GM23338 (cell line): ENCODE results near the gene SERPINB13. TPM values are rescaled to one million over a fixed set of nuclear protein-coding genes. Genes with fewer than 3 reads are reported as not detected.

Experiments
- ATAC-seq: fragments of 200-7000 bp; cut with Tn5 transposase; 3 replicates; pipeline ENCODE4 v1.9.1; 2020
- DNase-seq: peaks from one replicate; pipeline ENCODE4 v3.0.0-alpha.2; 2015; ENCODE audit warnings: low spot score
- H2AFZ ChIP-seq: fragments of 200-600 bp; sonication (generic); 2 replicates; pipeline ENCODE4 v1.8.0; 2016; ENCODE audit warnings: antibody characterized with exemption, mild to moderate bottlenecking, moderate library complexity
- H3F3A ChIP-seq: fragments of 200-600 bp; sonication (generic); replicated peaks from 2 replicates; pipeline ENCODE4 v1.8.0; 2017; ENCODE audit warnings: antibody characterized with exemption, mixed run types, low read depth
- H3K27ac ChIP-seq: fragments of 200-600 bp; sonication (generic); 2 replicates; pipeline ENCODE4 v1.6.1; 2016; ENCODE audit warnings: low read depth
- H3K27me3 ChIP-seq: fragments of 200-600 bp; sonication (generic); 2 replicates; pipeline ENCODE4 v1.8.0; 2016; ENCODE audit warnings: mild to moderate bottlenecking, mixed run types, moderate library complexity; ENCODE audit not compliant: insufficient read depth
- H3K36me3 ChIP-seq: fragments of 200-600 bp; sonication (generic); 2 replicates; pipeline ENCODE4 v1.8.0; 2016; ENCODE audit warnings: mild to moderate bottlenecking; ENCODE audit not compliant: insufficient read depth
- H3K4me1 ChIP-seq: fragments of 200-600 bp; sonication (generic); 2 replicates; pipeline ENCODE4 v1.8.0; 2016; ENCODE audit warnings: mild to moderate bottlenecking, moderate library complexity; ENCODE audit not compliant: insufficient read depth
- H3K4me2 ChIP-seq: fragments of 200-600 bp; sonication (generic); 2 replicates; pipeline ENCODE4 v1.7.1; 2017; ENCODE audit warnings: mixed run types
- H3K4me3 ChIP-seq: fragments of 200-600 bp; sonication (generic); 2 replicates; pipeline ENCODE4 v1.6.1; 2016; ENCODE audit warnings: mixed run types
- H3K79me2 ChIP-seq: fragments of 200-600 bp; sonication (generic); replicated peaks from 2 replicates; pipeline ENCODE4 v1.8.0; 2017; ENCODE audit warnings: mild to moderate bottlenecking; ENCODE audit not compliant: insufficient read depth
- H3K9me2 ChIP-seq: fragments of 200-600 bp; sonication (generic); 2 replicates; pipeline ENCODE4 v1.8.0; 2017; ENCODE audit not compliant: insufficient read depth
- H4K20me1 ChIP-seq: fragments of 200-600 bp; sonication (generic); replicated peaks from 2 replicates; pipeline ENCODE4 v1.8.0; 2017; ENCODE audit warnings: mild to moderate bottlenecking; ENCODE audit not compliant: insufficient read depth
- H3K27ac Mint-ChIP-seq: 2 replicates; pipeline ENCODE4 v1.8.0; 2020; ENCODE audit warnings: inconsistent platforms, mild to moderate bottlenecking, moderate library complexity, mixed read lengths
- H3K27me3 Mint-ChIP-seq: 3 replicates; pipeline ENCODE4 v1.8.0; 2022; ENCODE audit warnings: low read depth, mild to moderate bottlenecking, moderate library complexity, mixed read lengths, inconsistent platforms; ENCODE audit not compliant: insufficient read depth, poor library complexity
- H3K36me3 Mint-ChIP-seq: 3 replicates; pipeline ENCODE4 v1.8.0; 2021; ENCODE audit warnings: low read depth, mild to moderate bottlenecking, inconsistent platforms, moderate library complexity, mixed read lengths
- H3K4me1 Mint-ChIP-seq: 3 replicates; pipeline ENCODE4 v1.8.0; 2020; ENCODE audit warnings: mild to moderate bottlenecking, inconsistent platforms, mixed read lengths
- H3K4me3 Mint-ChIP-seq: 3 replicates; pipeline ENCODE4 v1.8.0; 2021; ENCODE audit warnings: moderate library complexity, mild to moderate bottlenecking, inconsistent platforms, mixed read lengths
- H3K9me3 Mint-ChIP-seq: 3 replicates; pipeline ENCODE4 v1.8.0; 2020; ENCODE audit warnings: moderate library complexity, mild to moderate bottlenecking, inconsistent platforms, mixed read lengths
- CREB1 ChIP-seq: fragments of 250-450 bp; sonication (Bioruptor Pico); IDR thresholded peaks from 2 replicates; pipeline ENCODE4 v1.5.0; 2020; ENCODE audit warnings: low read depth, mild to moderate bottlenecking, moderate library complexity
- EZH2 ChIP-seq: fragments of 200-600 bp; sonication (generic); IDR thresholded peaks from one replicate; pipeline ENCODE4 v1.8.0; 2017; ENCODE audit warnings: antibody characterized with exemption, mild to moderate bottlenecking, low read depth; ENCODE audit not compliant: unreplicated experiment
- EZH2phosphoT487 ChIP-seq: fragments of 200-600 bp; sonication (generic); IDR thresholded peaks from one replicate; pipeline ENCODE4 v1.8.1; 2018; ENCODE audit warnings: antibody characterized with exemption; ENCODE audit not compliant: unreplicated experiment
- JUNB ChIP-seq: IDR thresholded peaks from one replicate; pipeline ENCODE4 v1.6.1; 2016; ENCODE audit warnings: antibody characterized with exemption; ENCODE audit not compliant: unreplicated experiment
- POLR2AphosphoS5 ChIP-seq: IDR thresholded peaks from 2 replicates; pipeline ENCODE4 v1.6.1; 2016; ENCODE audit warnings: antibody characterized with exemption, low read depth
- STAT1 ChIP-seq: IDR thresholded peaks from one replicate; pipeline ENCODE4 v1.6.1; 2016; ENCODE audit warnings: antibody characterized with exemption; ENCODE audit not compliant: unreplicated experiment
- ZNF114 ChIP-seq: fragments of 250-450 bp; sonication (Bioruptor Pico); IDR thresholded peaks from 2 replicates; pipeline ENCODE4 v1.5.0; 2020; ENCODE audit warnings: mild to moderate bottlenecking, moderate library complexity
- polyA plus RNA-seq: library from polyadenylated mRNA; unstranded; fragments of >200 nt; fragmentation: Nextera tagmentation; extraction: Ambion mirVana; gene quantifications from 2 replicates; pipeline ENCODE4 v1.2.1, GENCODE V29; 2016
- total RNA-seq: library from RNA; depleted of rRNA; stranded (reverse); fragments of >200 nt; shearing (Covaris generic); gene quantifications from 2 replicates; pipeline ENCODE4 v1.2.3, GENCODE V29; 2014
- TF ChIP-seq, protein P1 (sequence below): IDR thresholded peaks from 2 replicates; pipeline ENCODE4 v1.6.1; 2016; ENCODE audit warnings: antibody characterized with exemption
- TF ChIP-seq, protein P2 (sequence below), 2 experiments: fragments of 200-600 bp in 1 of 2; sonication (generic) in 1 of 2; conservative IDR thresholded peaks; 2 replicates each; pipeline versions ENCODE4 v1.5.1 to v1.6.1; 2016 to 2017; ENCODE audit warnings: antibody characterized with exemption in 2 of 2, low read depth in 2 of 2, mild to moderate bottlenecking in 2 of 2, moderate library complexity in 1 of 2
- TF ChIP-seq, protein P3 (sequence below): IDR thresholded peaks from one replicate; pipeline ENCODE4 v1.6.1; 2018; ENCODE audit warnings: antibody characterized with exemption; ENCODE audit not compliant: unreplicated experiment
- TF ChIP-seq, protein P4 (sequence below): fragments of 250-450 bp; sonication (Bioruptor Pico); IDR thresholded peaks from 2 replicates; pipeline ENCODE4 v1.5.0; 2020; ENCODE audit warnings: mild to moderate bottlenecking, moderate library complexity

Gene SERPINB13
- total and polyA plus RNA-seq, 2 experiments from 2014 or later = not detected

DNA sequence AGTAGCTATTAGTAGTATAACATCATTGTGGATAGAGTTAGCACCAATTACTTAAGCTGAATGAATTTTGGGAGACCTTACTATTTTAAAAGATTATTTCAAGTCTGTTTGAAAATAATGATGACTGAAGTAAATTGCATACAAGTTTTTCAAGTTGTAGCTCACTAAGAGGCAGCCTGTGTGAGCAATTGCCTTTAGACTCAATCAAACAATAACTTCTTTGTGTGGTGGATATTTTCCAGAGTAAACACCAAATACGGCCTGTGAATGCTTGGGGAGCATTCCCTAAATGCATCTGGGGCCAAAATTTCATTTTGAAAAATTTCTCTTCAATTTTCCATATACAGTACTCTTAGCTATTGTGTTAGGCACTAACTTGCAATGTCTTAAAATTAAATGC, 37.1 kb upstream of the SERPINB13 start (continued):
- TF ChIP-seq EZH2phosphoT487 (no peak), STAT1 (no peak), ZNF114 (no peak), EZH2 (no peak), CREB1 (no peak)
- TF ChIP-seq, protein P1, sequence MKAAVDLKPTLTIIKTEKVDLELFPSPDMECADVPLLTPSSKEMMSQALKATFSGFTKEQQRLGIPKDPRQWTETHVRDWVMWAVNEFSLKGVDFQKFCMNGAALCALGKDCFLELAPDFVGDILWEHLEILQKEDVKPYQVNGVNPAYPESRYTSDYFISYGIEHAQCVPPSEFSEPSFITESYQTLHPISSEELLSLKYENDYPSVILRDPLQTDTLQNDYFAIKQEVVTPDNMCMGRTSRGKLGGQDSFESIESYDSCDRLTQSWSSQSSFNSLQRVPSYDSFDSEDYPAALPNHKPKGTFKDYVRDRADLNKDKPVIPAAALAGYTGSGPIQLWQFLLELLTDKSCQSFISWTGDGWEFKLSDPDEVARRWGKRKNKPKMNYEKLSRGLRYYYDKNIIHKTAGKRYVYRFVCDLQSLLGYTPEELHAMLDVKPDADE = no peak
- TF ChIP-seq, protein P2, sequence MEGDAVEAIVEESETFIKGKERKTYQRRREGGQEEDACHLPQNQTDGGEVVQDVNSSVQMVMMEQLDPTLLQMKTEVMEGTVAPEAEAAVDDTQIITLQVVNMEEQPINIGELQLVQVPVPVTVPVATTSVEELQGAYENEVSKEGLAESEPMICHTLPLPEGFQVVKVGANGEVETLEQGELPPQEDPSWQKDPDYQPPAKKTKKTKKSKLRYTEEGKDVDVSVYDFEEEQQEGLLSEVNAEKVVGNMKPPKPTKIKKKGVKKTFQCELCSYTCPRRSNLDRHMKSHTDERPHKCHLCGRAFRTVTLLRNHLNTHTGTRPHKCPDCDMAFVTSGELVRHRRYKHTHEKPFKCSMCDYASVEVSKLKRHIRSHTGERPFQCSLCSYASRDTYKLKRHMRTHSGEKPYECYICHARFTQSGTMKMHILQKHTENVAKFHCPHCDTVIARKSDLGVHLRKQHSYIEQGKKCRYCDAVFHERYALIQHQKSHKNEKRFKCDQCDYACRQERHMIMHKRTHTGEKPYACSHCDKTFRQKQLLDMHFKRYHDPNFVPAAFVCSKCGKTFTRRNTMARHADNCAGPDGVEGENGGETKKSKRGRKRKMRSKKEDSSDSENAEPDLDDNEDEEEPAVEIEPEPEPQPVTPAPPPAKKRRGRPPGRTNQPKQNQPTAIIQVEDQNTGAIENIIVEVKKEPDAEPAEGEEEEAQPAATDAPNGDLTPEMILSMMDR (conservative IDR thresholded peaks at IDR 0.05; ENCODE audit: low read depth in 2 of 2) = no peak

DNA sequence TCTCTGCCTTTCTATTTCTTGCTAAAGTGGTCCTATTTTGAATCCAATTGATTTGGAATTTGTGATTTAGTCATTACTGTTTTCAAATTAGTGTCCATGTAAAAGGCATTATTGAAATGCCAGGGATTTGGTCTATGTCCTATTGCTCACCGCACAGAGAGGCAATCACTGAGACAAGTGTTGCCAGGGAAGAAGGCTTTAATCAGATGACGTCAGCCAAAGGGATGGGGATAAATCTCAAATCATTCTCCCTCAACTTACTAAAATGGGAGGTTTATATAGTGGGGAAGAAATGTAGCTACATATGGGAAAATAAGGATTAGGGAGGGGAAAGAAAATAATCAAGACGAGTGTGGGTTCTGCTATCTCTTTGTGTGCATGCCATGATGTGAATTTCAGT, 35.4 kb upstream of the SERPINB13 start:
- Mint-ChIP-seq H3K4me1 (no peaks in the 10 kb centered on the region), H3K36me3 (no peaks in the 10 kb centered on the region), H3K27me3 (no peaks in the 10 kb centered on the region), H3K9me3 (no peaks in the 10 kb centered on the region), H3K27ac (no peak overlapping the region), H3K4me3 (no peak overlapping the region)
- Histone ChIP-seq H3K27me3 (no peaks in the 10 kb centered on the region), H3F3A (no peaks in the 10 kb centered on the region), H3K27ac (no peak overlapping the region), H4K20me1 (no peaks in the 10 kb centered on the region), H2AFZ (no peak overlapping the region), H3K9me2 (peaks cover 7% of the 10 kb centered on the region; the same call in 1 of the 2 replicates), H3K79me2 (no peaks in the 10 kb centered on the region), H3K4me1 (no peaks in the 10 kb centered on the region), H3K4me2 (no peak overlapping the region), H3K4me3 (no peak overlapping the region), H3K36me3 (no peaks in the 10 kb centered on the region)
- DNase-seq = no peak
- ATAC-seq = no peak
- TF ChIP-seq, protein P3, sequence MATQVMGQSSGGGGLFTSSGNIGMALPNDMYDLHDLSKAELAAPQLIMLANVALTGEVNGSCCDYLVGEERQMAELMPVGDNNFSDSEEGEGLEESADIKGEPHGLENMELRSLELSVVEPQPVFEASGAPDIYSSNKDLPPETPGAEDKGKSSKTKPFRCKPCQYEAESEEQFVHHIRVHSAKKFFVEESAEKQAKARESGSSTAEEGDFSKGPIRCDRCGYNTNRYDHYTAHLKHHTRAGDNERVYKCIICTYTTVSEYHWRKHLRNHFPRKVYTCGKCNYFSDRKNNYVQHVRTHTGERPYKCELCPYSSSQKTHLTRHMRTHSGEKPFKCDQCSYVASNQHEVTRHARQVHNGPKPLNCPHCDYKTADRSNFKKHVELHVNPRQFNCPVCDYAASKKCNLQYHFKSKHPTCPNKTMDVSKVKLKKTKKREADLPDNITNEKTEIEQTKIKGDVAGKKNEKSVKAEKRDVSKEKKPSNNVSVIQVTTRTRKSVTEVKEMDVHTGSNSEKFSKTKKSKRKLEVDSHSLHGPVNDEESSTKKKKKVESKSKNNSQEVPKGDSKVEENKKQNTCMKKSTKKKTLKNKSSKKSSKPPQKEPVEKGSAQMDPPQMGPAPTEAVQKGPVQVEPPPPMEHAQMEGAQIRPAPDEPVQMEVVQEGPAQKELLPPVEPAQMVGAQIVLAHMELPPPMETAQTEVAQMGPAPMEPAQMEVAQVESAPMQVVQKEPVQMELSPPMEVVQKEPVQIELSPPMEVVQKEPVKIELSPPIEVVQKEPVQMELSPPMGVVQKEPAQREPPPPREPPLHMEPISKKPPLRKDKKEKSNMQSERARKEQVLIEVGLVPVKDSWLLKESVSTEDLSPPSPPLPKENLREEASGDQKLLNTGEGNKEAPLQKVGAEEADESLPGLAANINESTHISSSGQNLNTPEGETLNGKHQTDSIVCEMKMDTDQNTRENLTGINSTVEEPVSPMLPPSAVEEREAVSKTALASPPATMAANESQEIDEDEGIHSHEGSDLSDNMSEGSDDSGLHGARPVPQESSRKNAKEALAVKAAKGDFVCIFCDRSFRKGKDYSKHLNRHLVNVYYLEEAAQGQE = no peak
- TF ChIP-seq ZNF114 (no peak), JUNB (no peak), EZH2 (no peak), POLR2AphosphoS5 (no peak)
- TF ChIP-seq, protein P4, sequence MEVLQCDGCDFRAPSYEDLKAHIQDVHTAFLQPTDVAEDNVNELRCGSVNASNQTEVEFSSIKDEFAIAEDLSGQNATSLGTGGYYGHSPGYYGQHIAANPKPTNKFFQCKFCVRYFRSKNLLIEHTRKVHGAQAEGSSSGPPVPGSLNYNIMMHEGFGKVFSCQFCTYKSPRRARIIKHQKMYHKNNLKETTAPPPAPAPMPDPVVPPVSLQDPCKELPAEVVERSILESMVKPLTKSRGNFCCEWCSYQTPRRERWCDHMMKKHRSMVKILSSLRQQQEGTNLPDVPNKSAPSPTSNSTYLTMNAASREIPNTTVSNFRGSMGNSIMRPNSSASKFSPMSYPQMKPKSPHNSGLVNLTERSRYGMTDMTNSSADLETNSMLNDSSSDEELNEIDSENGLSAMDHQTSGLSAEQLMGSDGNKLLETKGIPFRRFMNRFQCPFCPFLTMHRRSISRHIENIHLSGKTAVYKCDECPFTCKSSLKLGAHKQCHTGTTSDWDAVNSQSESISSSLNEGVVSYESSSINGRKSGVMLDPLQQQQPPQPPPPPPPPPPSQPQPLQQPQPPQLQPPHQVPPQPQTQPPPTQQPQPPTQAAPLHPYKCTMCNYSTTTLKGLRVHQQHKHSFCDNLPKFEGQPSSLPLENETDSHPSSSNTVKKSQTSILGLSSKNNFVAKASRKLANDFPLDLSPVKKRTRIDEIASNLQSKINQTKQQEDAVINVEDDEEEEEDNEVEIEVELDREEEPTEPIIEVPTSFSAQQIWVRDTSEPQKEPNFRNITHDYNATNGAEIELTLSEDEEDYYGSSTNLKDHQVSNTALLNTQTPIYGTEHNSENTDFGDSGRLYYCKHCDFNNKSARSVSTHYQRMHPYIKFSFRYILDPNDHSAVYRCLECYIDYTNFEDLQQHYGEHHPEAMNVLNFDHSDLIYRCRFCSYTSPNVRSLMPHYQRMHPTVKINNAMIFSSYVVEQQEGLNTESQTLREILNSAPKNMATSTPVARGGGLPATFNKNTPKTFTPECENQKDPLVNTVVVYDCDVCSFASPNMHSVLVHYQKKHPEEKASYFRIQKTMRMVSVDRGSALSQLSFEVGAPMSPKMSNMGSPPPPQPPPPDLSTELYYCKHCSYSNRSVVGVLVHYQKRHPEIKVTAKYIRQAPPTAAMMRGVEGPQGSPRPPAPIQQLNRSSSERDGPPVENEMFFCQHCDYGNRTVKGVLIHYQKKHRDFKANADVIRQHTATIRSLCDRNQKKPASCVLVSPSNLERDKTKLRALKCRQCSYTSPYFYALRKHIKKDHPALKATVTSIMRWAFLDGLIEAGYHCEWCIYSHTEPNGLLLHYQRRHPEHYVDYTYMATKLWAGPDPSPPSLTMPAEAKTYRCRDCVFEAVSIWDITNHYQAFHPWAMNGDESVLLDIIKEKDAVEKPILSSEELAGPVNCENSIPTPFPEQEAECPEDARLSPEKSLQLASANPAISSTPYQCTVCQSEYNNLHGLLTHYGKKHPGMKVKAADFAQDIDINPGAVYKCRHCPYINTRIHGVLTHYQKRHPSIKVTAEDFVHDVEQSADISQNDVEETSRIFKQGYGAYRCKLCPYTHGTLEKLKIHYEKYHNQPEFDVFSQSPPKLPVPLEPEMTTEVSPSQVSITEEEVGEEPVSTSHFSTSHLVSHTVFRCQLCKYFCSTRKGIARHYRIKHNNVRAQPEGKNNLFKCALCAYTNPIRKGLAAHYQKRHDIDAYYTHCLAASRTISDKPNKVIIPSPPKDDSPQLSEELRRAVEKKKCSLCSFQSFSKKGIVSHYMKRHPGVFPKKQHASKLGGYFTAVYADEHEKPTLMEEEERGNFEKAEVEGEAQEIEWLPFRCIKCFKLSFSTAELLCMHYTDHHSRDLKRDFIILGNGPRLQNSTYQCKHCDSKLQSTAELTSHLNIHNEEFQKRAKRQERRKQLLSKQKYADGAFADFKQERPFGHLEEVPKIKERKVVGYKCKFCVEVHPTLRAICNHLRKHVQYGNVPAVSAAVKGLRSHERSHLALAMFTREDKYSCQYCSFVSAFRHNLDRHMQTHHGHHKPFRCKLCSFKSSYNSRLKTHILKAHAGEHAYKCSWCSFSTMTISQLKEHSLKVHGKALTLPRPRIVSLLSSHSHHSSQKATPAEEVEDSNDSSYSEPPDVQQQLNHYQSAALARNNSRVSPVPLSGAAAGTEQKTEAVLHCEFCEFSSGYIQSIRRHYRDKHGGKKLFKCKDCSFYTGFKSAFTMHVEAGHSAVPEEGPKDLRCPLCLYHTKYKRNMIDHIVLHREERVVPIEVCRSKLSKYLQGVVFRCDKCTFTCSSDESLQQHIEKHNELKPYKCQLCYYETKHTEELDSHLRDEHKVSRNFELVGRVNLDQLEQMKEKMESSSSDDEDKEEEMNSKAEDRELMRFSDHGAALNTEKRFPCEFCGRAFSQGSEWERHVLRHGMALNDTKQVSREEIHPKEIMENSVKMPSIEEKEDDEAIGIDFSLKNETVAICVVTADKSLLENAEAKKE (CRISPR knock-in tag) = no peak
- TF ChIP-seq, protein P2 (conservative IDR thresholded peaks at IDR 0.05; ENCODE audit: low read depth in 2 of 2) = no peak
